Adrenal gland (tissue), 5 donors: ENCODE results near the gene UTP11.

Source experiments
- POLR2A ChIP-seq, 2 donors: fragments of 450-650 bp; IDR thresholded peaks; one replicate each; pipeline ENCODE4 v1.6.1; 2017; ENCODE audit warnings: antibody characterized with exemption in 2 of 2, mild to moderate bottlenecking in 2 of 2, moderate library complexity in 1 of 2
- TF ChIP-seq, protein P1 (sequence below), 6 experiments: fragments of 450-650 bp in 4 of 6; fragments of 200-600 bp in 2 of 6; sonication (generic) in 1 of 6; IDR thresholded peaks; 1 replicate in 5 of 6; 2 replicates in 1 of 6; pipeline versions ENCODE4 v1.5.1 to v1.8.0; 2016 to 2021; ENCODE audit warnings: antibody characterized with exemption in 6 of 6, mild to moderate bottlenecking in 2 of 6, moderate library complexity in 1 of 6
- donor health status: DM: no; HTN: no; CAD: no.

DNA sequence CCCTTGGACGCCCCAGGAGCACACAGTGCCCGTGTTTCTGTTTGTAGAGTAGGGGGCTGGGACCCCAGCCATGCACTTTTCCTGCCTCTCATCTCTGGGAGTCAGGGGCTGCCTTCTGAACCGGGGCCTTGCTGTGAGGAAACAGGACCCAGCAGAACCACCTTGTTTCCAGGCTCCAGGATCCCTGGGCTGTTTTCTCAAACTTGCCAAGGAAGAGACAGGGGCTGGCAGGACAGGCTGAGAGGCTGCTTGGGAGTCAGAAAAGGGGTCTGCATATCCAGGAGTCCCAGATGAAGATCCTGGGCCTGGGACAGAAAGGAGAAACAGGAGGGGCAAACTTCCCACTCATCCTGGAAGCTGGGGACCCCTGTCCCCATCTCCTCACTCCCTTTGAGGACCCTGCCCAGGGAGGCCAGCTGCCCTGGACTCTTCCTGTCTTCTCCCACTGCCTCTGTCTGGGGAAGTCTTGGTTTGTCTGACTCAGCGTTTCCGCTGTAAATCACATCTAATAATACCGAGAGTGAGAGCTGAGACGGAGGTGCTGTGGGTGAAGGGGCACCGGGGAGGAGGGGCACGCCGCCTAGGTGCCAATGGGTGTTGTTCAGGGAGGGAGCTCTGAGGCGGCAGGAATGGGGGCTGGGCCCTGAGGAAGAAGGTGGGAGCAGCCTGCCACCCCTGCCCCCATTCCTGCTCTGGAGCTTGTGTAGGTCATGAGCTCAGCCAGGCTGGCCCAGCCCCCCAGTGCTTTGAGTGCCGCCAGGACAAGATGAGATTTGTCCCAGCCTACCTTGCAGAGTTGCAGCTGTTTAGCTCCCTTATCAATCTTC, 17.4 kb downstream of the UTP11 start:
- TF ChIP-seq, protein P1, sequence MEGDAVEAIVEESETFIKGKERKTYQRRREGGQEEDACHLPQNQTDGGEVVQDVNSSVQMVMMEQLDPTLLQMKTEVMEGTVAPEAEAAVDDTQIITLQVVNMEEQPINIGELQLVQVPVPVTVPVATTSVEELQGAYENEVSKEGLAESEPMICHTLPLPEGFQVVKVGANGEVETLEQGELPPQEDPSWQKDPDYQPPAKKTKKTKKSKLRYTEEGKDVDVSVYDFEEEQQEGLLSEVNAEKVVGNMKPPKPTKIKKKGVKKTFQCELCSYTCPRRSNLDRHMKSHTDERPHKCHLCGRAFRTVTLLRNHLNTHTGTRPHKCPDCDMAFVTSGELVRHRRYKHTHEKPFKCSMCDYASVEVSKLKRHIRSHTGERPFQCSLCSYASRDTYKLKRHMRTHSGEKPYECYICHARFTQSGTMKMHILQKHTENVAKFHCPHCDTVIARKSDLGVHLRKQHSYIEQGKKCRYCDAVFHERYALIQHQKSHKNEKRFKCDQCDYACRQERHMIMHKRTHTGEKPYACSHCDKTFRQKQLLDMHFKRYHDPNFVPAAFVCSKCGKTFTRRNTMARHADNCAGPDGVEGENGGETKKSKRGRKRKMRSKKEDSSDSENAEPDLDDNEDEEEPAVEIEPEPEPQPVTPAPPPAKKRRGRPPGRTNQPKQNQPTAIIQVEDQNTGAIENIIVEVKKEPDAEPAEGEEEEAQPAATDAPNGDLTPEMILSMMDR (IDR thresholded peaks at IDR 0.05) = no peak
- peak in 1 of 2 donors; percentile 81 for TF ChIP-seq POLR2A (IDR thresholded peaks at IDR 0.05)
